ENCODE results near the gene UFM1.
"Not testable (repeated sequence)": the region's sequence is repeated elsewhere in the genome, so short reads cannot be mapped to it uniquely, and the experiment has no call there.

Gene UFM1

GRCh38 chr13:38366954-38367645, 17.4 kb downstream of the UFM1 start:
- no peak for DNase-seq

- no peak for DNase-seq
Observed at GRCh38 chr13:38369058-38369457, 19.4 kb downstream of the UFM1 start.

- not testable (repeated sequence) for DNase-seq
Observed at GRCh38 chr13:38370096-38370495, 20.4 kb downstream of the UFM1 start.

GRCh38 chr13:38372820-38373383, 23.3 kb downstream of the UFM1 start:
- DNase-seq, result no peak

- DNase-seq, result peak; percentile 47
Observed at GRCh38 chr13:38376546-38376945, 26.9 kb downstream of the UFM1 start.

- no peak for DNase-seq
Observed at GRCh38 chr13:38381890-38382289, 32.2 kb downstream of the UFM1 start.

- no peak for DNase-seq
Observed at GRCh38 chr13:38382946-38383345, 33.3 kb downstream of the UFM1 start.

- DNase-seq, result no peak
Observed at GRCh38 chr13:38384171-38384570, 34.5 kb downstream of the UFM1 start.

- no peak for DNase-seq
Observed at GRCh38 chr13:38385153-38385891, 35.7 kb downstream of the UFM1 start.

- no peak for DNase-seq
Observed at GRCh38 chr13:38386421-38386820, 36.8 kb downstream of the UFM1 start.

- no peak for DNase-seq
Observed at GRCh38 chr13:38391341-38391740, 41.7 kb downstream of the UFM1 start.

GRCh38 chr13:38394777-38395496, 45.3 kb downstream of the UFM1 start:
- peak; percentile 51 for DNase-seq

GRCh38 chr13:38395497-38395788, 45.8 kb downstream of the UFM1 start:
- DNase-seq, result no peak

- peak; percentile 93 for DNase-seq
Observed at GRCh38 chr13:38398711-38399493, 49.3 kb downstream of the UFM1 start.

GRCh38 chr13:38399535-38399934, 49.9 kb downstream of the UFM1 start:
- no peak for DNase-seq

GRCh38 chr13:38401276-38401675, 51.6 kb downstream of the UFM1 start:
- no peak for DNase-seq

GRCh38 chr13:38405216-38405615, 55.6 kb downstream of the UFM1 start:
- DNase-seq, result no peak

- DNase-seq, result no peak
Observed at GRCh38 chr13:38409771-38410170, 60.1 kb downstream of the UFM1 start.

GRCh38 chr13:38412266-38412665, 62.6 kb downstream of the UFM1 start:
- no peak for DNase-seq
